Lower lobe of right lung (tissue), 2 donors: ENCODE data around the gene AIFM2. TPM values are rescaled to one million over a fixed set of nuclear protein-coding genes. Genes with fewer than 3 reads are reported as not detected.

Experiments
- ATAC-seq, 2 donors: fragments of 200-7000 bp; cut with Tn5 transposase; one replicate each; pipeline ENCODE4 v1.9.1; 2020 to 2022; ENCODE audit warnings: mild to moderate bottlenecking in 2 of 2, moderate library complexity in 2 of 2
- DNase-seq: peaks from one replicate; pipeline ENCODE4 v3.0.0-alpha.2; 2020
- H3K27ac ChIP-seq: fragments of 200-600 bp; one replicate; pipeline ENCODE4 v1.8.0; 2022
- H3K27me3 ChIP-seq: fragments of 200-600 bp; one replicate; pipeline ENCODE4 v1.8.0; 2022; ENCODE audit warnings: low read depth
- H3K36me3 ChIP-seq: fragments of 200-600 bp; one replicate; pipeline ENCODE4 v1.8.0; 2022; ENCODE audit warnings: mild to moderate bottlenecking
- H3K4me1 ChIP-seq: fragments of 200-600 bp; one replicate; pipeline ENCODE4 v1.8.0; 2022
- H3K4me3 ChIP-seq: fragments of 200-600 bp; one replicate; pipeline ENCODE4 v1.8.0; 2022; ENCODE audit warnings: mild to moderate bottlenecking
- H3K9me3 ChIP-seq: fragments of 200-600 bp; one replicate; pipeline ENCODE4 v1.8.0; 2022
- CTCF ChIP-seq: fragments of 200-600 bp; IDR thresholded peaks from one replicate; pipeline ENCODE4 v1.8.0; 2022; ENCODE audit warnings: antibody characterized with exemption, mild to moderate bottlenecking
- intact Hi-C: fragments of 100-400 bp; cut with DNase I; formaldehyde crosslinking; loops from one replicate; pipeline ENCODE4 v1.11.0; 2022
- total RNA-seq: library from RNA; stranded (reverse); fragmentation: NEBNext Ultra II Directional; extraction: Animal tissue kit (Norgen Biotek cat#: 25700); gene quantifications from one replicate; pipeline ENCODE4 v1.2.1, GENCODE V29; 2021
- donor health status: DM: no; HTN: yes; CAD: no; lungs with severe emphysema.

Gene AIFM2
- total RNA-seq, 1 donor from 2014 or later, result 9.7 TPM

GRCh38 chr10:70120417-70120816, 12.2 kb downstream of the AIFM2 start:
- TF ChIP-seq CTCF, result no peak
- intact Hi-C loops, result no loop called here
- H3K4me1 ChIP-seq, result no peaks in the 10 kb centered on the region
- H3K27me3 ChIP-seq, result no peaks in the 10 kb centered on the region
- no peak overlapping the region for H3K4me3 ChIP-seq
- no peaks in the 10 kb centered on the region for H3K9me3 ChIP-seq
- no peak for ATAC-seq
- no peak overlapping the region for H3K27ac ChIP-seq
- DNase-seq, result no peak
- peaks cover 53% of the 10 kb centered on the region for H3K36me3 ChIP-seq

GRCh38 chr10:70119623-70120022, 13.0 kb downstream of the AIFM2 start:
- peaks cover 61% of the 10 kb centered on the region for H3K36me3 ChIP-seq
- H3K4me1 ChIP-seq, result no peaks in the 10 kb centered on the region
- intact Hi-C loops, result no loop called here
- no peak for TF ChIP-seq CTCF
- no peak for DNase-seq
- H3K9me3 ChIP-seq, result no peaks in the 10 kb centered on the region
- H3K27me3 ChIP-seq, result no peaks in the 10 kb centered on the region
- H3K27ac ChIP-seq, result no peak overlapping the region
- no peak overlapping the region for H3K4me3 ChIP-seq
- ATAC-seq, result no peak

- Histone ChIP-seq H3K27me3 (no peaks in the 10 kb centered on the region), H3K4me1 (no peaks in the 10 kb centered on the region), H3K36me3 (peaks cover 65% of the 10 kb centered on the region), H3K27ac (no peak overlapping the region), H3K9me3 (no peaks in the 10 kb centered on the region), H3K4me3 (no peak overlapping the region)
- intact Hi-C loops, result no loop called here
- no peak for TF ChIP-seq CTCF
- DNase-seq, result no peak
- ATAC-seq, result no peak
Observed at GRCh38 chr10:70119197-70119596, 13.4 kb downstream of the AIFM2 start.

GRCh38 chr10:70118196-70118595, 14.4 kb downstream of the AIFM2 start:
- H3K4me3 ChIP-seq, result no peak overlapping the region
- H3K27me3 ChIP-seq, result no peaks in the 10 kb centered on the region
- no peaks in the 10 kb centered on the region for H3K9me3 ChIP-seq
- no peak for TF ChIP-seq CTCF
- H3K36me3 ChIP-seq, result peaks cover 66% of the 10 kb centered on the region
- intact Hi-C loops, result no loop called here
- ATAC-seq (no peak), DNase-seq (no peak)
- H3K4me1 ChIP-seq, result no peaks in the 10 kb centered on the region
- no peak overlapping the region for H3K27ac ChIP-seq

GRCh38 chr10:70117646-70118045, 15.0 kb downstream of the AIFM2 start:
- no peaks in the 10 kb centered on the region for H3K4me1 ChIP-seq
- intact Hi-C loops, result no loop called here
- no peaks in the 10 kb centered on the region for H3K27me3 ChIP-seq
- H3K9me3 ChIP-seq, result no peaks in the 10 kb centered on the region
- DNase-seq, result no peak
- TF ChIP-seq CTCF, result no peak
- H3K27ac ChIP-seq, result no peak overlapping the region
- H3K4me3 ChIP-seq, result no peak overlapping the region
- peaks cover 69% of the 10 kb centered on the region for H3K36me3 ChIP-seq
- no peak for ATAC-seq
